GM19239 (cell line): ENCODE results near the gene BAD.
A peak's percentile ranks its signal among the peaks of the same experiment; 100 is the strongest.

Experiments
- DNase-seq: peaks from one replicate; pipeline ENCODE4 v3.0.0; 2011; ENCODE audit warnings: low spot score; ENCODE audit not compliant: insufficient read length
- FAIRE-seq: peaks from 2 replicates; lab custom pipeline; 2011; peaks lifted over from hg19 to GRCh38; lab: Jason Lieb, UNC

Gene BAD

GRCh38 chr11:64297699-64298358, 13.4 kb upstream of the BAD start:
- no peak for DNase-seq
- FAIRE-seq = no peak

GRCh38 chr11:64296830-64297698, 12.6 kb upstream of the BAD start:
- DNase-seq (no peak), FAIRE-seq (no peak)

GRCh38 chr11:64296236-64296635, 11.8 kb upstream of the BAD start:
- FAIRE-seq (no peak), DNase-seq (no peak)

GRCh38 chr11:64295760-64296159, 11.3 kb upstream of the BAD start:
- no peak for DNase-seq
- no peak for FAIRE-seq

GRCh38 chr11:64294774-64295173, 10.3 kb upstream of the BAD start:
- FAIRE-seq (no peak), DNase-seq (no peak)

GRCh38 chr11:64292460-64293254, 8.2 kb upstream of the BAD start:
- DNase-seq = no peak
- FAIRE-seq = no peak

GRCh38 chr11:64291752-64292459, 7.4 kb upstream of the BAD start:
- FAIRE-seq (no peak), DNase-seq (no peak)

- FAIRE-seq (no peak), DNase-seq (no peak)
Measured at GRCh38 chr11:64291262-64291751, 6.8 kb upstream of the BAD start, which contains the start of gene KCNK4. KCNK4 (plus strand) TSS chr11:64291302; CDS start chr11:64293019, 1,717 bp downstream.

- FAIRE-seq (no peak), DNase-seq (no peak)
Measured at GRCh38 chr11:64290352-64291261, 6.1 kb upstream of the BAD start.

- no peak for DNase-seq
- no peak for FAIRE-seq
Measured at GRCh38 chr11:64289002-64289564, 4.6 kb upstream of the BAD start.

- FAIRE-seq = no peak
- DNase-seq = no peak
Measured at GRCh38 chr11:64288353-64288750, 3.9 kb upstream of the BAD start.

- DNase-seq = no peak
- no peak for FAIRE-seq
Measured at GRCh38 chr11:64287676-64288352, 3.3 kb upstream of the BAD start.

GRCh38 chr11:64286801-64287159, 2.3 kb upstream of the BAD start:
- DNase-seq (no peak), FAIRE-seq (peak; percentile 48)

GRCh38 chr11:64285885-64286800, 1.7 kb upstream of the BAD start:
- DNase-seq (no peak), FAIRE-seq (no peak)

- FAIRE-seq = no peak
Measured at GRCh38 chr11:64284962-64285884, 758 bp upstream of the BAD start, which contains the start of gene GPR137. GPR137 (plus strand) TSS chr11:64285848; CDS start chr11:64286525, 677 bp downstream.

GRCh38 chr11:64283092-64283491, 1.4 kb downstream of the BAD start:
- FAIRE-seq (no peak), DNase-seq (no peak)

More at GRCh38 chr11:64284962-64285884, 758 bp upstream of the BAD start, which contains the start of gene GPR137:
- peak; percentile 94 for DNase-seq
